ENCODE results near the gene HPCAL4. TPM values are rescaled to one million over a fixed set of nuclear protein-coding genes. Genes with fewer than 3 reads are reported as not detected.

HPCAL4 gene
- total RNA-seq, 1 donor from 2014 or later, result 0.60 TPM

DNA sequence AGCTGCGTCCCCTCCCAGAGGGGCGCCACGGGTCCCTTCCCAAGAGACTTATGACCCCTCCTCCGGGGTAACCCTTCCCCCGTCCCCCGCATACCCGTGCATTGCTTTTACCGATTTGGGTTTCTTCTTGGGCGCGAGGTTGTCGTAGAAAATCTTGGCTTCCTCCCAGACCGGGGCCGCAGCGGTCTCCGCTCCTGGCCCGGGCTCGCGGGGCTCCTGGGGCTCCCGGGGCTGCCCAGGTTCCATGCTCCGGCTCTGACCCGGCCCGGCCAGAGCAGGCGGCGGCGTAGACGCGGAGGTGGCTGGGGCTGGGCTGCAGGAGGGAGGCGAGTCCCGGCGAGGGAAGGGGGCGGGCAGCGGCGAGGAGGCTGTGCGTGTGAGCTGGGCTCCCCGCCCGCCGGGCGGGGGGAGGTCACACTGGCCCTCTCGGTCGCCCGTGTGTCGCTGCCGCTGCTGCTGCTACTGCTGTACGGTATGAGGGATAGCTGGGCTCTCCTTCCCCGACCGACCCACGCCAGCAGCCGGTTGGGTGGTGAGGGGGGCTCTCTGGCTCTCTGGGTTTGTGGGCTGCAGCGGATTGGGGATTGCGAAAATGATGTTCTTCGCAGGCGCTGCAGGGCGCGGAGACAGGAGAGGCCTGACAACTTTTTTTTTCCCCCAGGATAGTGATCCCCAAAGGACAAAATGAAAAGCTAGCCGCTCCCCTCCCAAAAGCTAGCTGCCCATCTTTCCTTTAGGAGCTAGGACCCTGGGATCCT, 19.3 kb downstream of the HPCAL4 start, which contains the start of gene NT5C1A:
Gene NT5C1A (minus strand): TSS at position 315 of the 758 bp plus-strand sequence. CDS start 69 bp downstream, at position 246.
- TF ChIP-seq, protein P1, sequence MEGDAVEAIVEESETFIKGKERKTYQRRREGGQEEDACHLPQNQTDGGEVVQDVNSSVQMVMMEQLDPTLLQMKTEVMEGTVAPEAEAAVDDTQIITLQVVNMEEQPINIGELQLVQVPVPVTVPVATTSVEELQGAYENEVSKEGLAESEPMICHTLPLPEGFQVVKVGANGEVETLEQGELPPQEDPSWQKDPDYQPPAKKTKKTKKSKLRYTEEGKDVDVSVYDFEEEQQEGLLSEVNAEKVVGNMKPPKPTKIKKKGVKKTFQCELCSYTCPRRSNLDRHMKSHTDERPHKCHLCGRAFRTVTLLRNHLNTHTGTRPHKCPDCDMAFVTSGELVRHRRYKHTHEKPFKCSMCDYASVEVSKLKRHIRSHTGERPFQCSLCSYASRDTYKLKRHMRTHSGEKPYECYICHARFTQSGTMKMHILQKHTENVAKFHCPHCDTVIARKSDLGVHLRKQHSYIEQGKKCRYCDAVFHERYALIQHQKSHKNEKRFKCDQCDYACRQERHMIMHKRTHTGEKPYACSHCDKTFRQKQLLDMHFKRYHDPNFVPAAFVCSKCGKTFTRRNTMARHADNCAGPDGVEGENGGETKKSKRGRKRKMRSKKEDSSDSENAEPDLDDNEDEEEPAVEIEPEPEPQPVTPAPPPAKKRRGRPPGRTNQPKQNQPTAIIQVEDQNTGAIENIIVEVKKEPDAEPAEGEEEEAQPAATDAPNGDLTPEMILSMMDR (IDR thresholded peaks at IDR 0.05; ENCODE audit: unreplicated experiment), result no peak
- H3K4me3 Mint-ChIP-seq, result peak within 1 kb of the TSS; percentile 68
- peak in 1 of 2 experiments; percentile 46 for DNase-seq (ENCODE audit: low spot score in 2 of 2, unreplicated experiment in 2 of 2)
- H3K27me3 Mint-ChIP-seq (ENCODE audit: low read depth), result peaks cover 88% of the 10 kb centered on the region
- no peaks in the 10 kb centered on the region for H3K9me3 Mint-ChIP-seq
- no peak within 1 kb of the TSS for H3K27ac Mint-ChIP-seq
- peaks cover 2% of the 10 kb centered on the region for H3K4me1 Mint-ChIP-seq
- no peaks in the 10 kb centered on the region for H3K36me3 Mint-ChIP-seq

DNA sequence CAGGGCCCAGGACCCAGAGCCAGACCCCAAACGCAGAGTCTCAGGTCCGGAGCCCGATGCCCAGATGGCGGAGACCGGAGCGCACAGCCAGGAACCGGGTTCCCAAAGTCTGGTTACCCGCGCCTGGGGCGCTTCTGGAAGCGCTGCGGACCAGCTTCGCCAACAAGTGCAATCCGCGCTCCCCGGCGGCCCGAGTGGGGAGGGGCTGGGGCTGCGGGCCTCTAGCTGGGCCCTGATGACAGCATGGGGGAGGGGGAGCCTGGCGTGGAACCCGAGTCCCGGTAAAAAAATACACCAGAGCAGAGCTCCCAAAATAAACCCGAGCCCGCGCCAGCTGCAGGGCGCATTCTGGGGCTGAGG, 19.8 kb downstream of the HPCAL4 start:
- H3K27ac Mint-ChIP-seq, result no peak overlapping the region
- DNase-seq (ENCODE audit: low spot score in 2 of 2, unreplicated experiment in 2 of 2), result peak in 1 of 2 experiments; percentile 49
- H3K27me3 Mint-ChIP-seq (ENCODE audit: low read depth), result peaks cover 88% of the 10 kb centered on the region

DNA sequence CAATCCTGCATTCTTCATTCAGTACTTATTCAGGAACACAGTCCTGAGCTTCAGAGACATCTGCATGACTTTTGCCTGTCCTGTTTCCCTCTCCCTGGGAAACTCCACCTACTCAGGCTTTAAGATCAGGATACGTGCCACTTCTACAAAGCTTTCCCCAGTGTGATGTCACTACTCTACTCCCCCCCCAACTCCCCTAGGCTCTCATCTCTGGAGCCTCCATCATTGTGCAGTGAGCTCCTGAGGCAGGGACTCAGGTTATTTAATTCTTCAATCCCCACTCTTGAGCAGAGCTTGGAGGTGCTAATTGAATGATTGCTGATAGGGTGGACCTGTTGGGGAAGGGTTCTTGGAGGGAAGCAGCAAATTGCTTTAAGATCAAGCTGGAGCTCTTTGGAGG, 20.5 kb downstream of the HPCAL4 start:
- H3K4me1 Mint-ChIP-seq, result peaks cover 2% of the 10 kb centered on the region
- no peak overlapping the region for H3K27ac Mint-ChIP-seq
- no peak for DNase-seq (ENCODE audit: low spot score in 2 of 2, unreplicated experiment in 2 of 2)
- no peaks in the 10 kb centered on the region for H3K36me3 Mint-ChIP-seq
- TF ChIP-seq, protein P1 (IDR thresholded peaks at IDR 0.05; ENCODE audit: unreplicated experiment), result no peak
- no peaks in the 10 kb centered on the region for H3K9me3 Mint-ChIP-seq
- peak overlapping the region; percentile 33 for H3K4me3 Mint-ChIP-seq
- H3K27me3 Mint-ChIP-seq (ENCODE audit: low read depth), result peaks cover 94% of the 10 kb centered on the region

More for the DNA sequence above, 19.8 kb downstream of the HPCAL4 start:
- Mint-ChIP-seq H3K4me3 (peak overlapping the region; percentile 68), H3K36me3 (no peaks in the 10 kb centered on the region), H3K4me1 (peaks cover 2% of the 10 kb centered on the region), H3K9me3 (no peaks in the 10 kb centered on the region)
- TF ChIP-seq, protein P1 (IDR thresholded peaks at IDR 0.05; ENCODE audit: unreplicated experiment), result no peak

DNA sequence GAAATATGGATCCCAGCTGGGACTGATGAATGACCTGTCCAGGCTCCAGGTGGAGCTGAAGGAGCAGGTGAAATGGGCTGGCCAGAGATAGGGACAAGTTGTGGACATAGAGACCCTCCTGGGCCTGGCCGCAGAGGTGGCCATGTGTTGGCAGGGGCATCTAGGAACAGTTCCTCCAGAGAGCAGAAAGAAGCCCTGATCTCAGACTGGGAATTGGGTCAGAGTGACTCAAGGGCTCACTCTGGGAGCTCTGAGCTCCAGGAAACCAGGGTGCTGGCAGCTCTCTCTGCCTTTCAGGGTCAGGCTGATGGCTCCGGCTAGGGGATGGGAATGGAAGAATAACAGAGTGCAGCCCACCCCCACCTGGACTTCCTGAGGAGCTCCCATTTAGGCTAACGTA, 22.3 kb downstream of the HPCAL4 start:
- Mint-ChIP-seq H3K27ac (no peak overlapping the region), H3K27me3 (ENCODE audit: low read depth) (peaks cover 86% of the 10 kb centered on the region), H3K36me3 (no peaks in the 10 kb centered on the region), H3K4me1 (peaks cover 2% of the 10 kb centered on the region), H3K9me3 (no peaks in the 10 kb centered on the region), H3K4me3 (no peak overlapping the region)
- TF ChIP-seq, protein P1 (IDR thresholded peaks at IDR 0.05; ENCODE audit: unreplicated experiment), result no peak
- no peak for DNase-seq (ENCODE audit: low spot score in 2 of 2, unreplicated experiment in 2 of 2)

DNA sequence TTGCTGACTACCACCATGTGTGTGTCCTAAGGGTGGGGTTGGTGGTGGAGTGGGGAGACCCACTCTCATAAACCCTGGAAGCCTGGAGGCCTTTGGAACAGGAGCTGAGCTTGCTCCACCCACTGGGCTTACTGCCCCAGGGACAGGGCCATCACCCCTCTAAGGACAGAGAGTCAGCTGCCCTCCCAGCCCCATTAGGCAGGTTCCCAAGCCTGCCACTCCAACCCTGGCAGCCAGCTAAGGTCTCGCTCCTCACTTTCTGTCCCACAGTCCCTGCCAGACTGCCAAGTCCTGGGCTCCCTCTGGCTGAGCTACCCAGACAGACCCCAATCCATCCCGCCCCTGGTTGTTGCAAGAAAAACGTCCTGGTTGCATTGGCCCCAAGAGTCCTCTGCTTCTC, 23.1 kb downstream of the HPCAL4 start:
- peaks cover 82% of the 10 kb centered on the region for H3K27me3 Mint-ChIP-seq (ENCODE audit: low read depth)
- no peaks in the 10 kb centered on the region for H3K36me3 Mint-ChIP-seq

More for the DNA sequence above, 23.1 kb downstream of the HPCAL4 start:
- peaks cover 2% of the 10 kb centered on the region for H3K4me1 Mint-ChIP-seq
- H3K4me3 Mint-ChIP-seq, result no peak overlapping the region
- no peak overlapping the region for H3K27ac Mint-ChIP-seq
- no peak for DNase-seq (ENCODE audit: low spot score in 2 of 2, unreplicated experiment in 2 of 2)
- H3K9me3 Mint-ChIP-seq, result no peaks in the 10 kb centered on the region
- TF ChIP-seq, protein P1 (IDR thresholded peaks at IDR 0.05; ENCODE audit: unreplicated experiment), result no peak

Measured in mesothelial cell of epicardium (in vitro differentiated cells).